ENCODE measurements around the gene OR6Y1.

Gene OR6Y1

DNA sequence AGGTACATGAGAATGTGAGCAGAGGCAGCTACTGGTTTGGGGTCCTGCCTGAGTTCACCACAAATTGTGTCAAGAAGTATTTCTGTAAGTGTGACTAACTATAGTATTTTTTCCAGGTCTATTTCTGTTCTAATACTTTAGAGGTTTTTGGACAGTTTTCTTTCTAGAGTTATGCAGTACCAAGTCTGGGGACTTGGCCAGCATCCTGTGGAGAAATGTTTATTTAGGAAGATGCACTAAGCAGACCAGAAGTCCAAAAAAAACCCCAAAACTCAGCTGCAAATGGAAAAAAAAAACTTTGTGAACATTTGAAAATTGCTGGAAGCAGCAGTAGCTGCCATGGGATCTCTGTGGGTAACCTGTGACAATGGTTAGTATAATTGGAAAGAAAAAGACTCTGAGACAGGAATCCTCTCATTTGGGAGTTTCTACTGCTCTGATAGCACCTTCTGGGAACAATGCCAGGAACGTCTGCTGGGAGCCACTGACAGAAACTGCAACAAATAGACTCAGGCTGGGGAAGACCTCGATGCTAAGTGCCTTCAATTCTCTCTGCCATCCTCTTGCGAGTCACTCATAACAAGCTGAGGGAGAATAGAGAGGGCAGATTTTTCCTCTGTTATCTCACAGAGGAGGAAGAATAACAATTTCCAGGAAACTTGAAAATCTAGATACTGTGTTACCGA lies 44.6 kb downstream of the OR6Y1 start:
- Histone ChIP-seq H2BK12ac (ENCODE audit: low read length in 2 of 2) (no peak overlapping the region), H2AFZ (ENCODE audit: low read depth, low read length) (no peak overlapping the region), H3K14ac (ENCODE audit: low read length in 2 of 2) (no peak overlapping the region), H3K4me3 (ENCODE audit: insufficient read depth in 1 of 2, low read depth in 1 of 2, low read length in 2 of 2) (no peak overlapping the region), H3K4me2 (ENCODE audit: low read length, poor library complexity, severe bottlenecking) (no peak overlapping the region), H2AK5ac (ENCODE audit: low read length, severe bottlenecking) (no peak overlapping the region), H3K23ac (ENCODE audit: low read length in 2 of 2) (no peak overlapping the region), H3K9me3 (ENCODE audit: control insufficient read depth, low read length) (no peaks in the 10 kb centered on the region), H4K8ac (ENCODE audit: low read length) (no peak overlapping the region), H4K91ac (ENCODE audit: low read length) (no peak overlapping the region), H2BK120ac (ENCODE audit: low read depth, low read length) (no peak overlapping the region), H3K36me3 (ENCODE audit: control insufficient read depth in 1 of 2, insufficient read depth in 2 of 2, low read depth in 1 of 2, low read length in 2 of 2) (no peaks in the 10 kb centered on the region), H2BK15ac (ENCODE audit: low read depth, poor library complexity, severe bottlenecking) (no peak overlapping the region), H3K4ac (ENCODE audit: low read depth in 1 of 2, low read length in 2 of 2) (no peak overlapping the region), H3K27ac (ENCODE audit: low read length, poor library complexity, severe bottlenecking) (no peak overlapping the region), H3K27me3 (ENCODE audit: control insufficient read depth in 1 of 2, insufficient read depth in 1 of 2, low read length in 2 of 2) (peaks cover 0 to under 1% of the 10 kb centered on the region in 2 experiments), H3K18ac (ENCODE audit: low read depth in 1 of 2, low read length in 2 of 2) (no peak overlapping the region), H3K4me1 (ENCODE audit: control insufficient read depth, insufficient read depth, low read depth, low read length) (no peaks in the 10 kb centered on the region), H2BK5ac (ENCODE audit: low read depth, low read length, poor library complexity, severe bottlenecking) (no peak overlapping the region), H3K9ac (ENCODE audit: low read length) (no peak overlapping the region), H3K79me1 (replicated peaks; ENCODE audit: low read length, poor library complexity, severe bottlenecking) (no peaks in the 10 kb centered on the region)
- WGBS = 34% methylated on average over 2 of the region's 4 CpGs
- DNase-seq = no peak

DNA sequence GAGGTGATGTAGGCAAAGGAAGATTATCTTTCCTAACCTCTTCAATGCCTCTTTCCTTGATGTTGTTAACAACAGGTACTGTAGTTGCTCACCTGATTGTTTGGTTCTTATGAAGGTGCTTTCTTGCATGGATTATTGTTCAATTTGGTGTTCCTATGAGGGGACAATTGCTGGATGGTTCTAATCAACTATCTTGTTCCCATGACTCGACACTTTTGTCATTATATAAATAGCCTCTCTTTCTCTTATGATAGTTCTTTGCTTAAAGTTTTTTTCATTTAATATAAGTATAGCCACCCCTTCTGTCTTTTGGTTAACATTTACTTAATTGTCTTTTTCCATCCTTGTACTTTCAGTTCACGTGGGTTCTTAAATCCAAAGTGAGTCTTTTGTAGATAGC lies 46.7 kb downstream of the OR6Y1 start:
- H3K14ac ChIP-seq (ENCODE audit: low read length in 2 of 2) = no peak overlapping the region
- H2AFZ ChIP-seq (ENCODE audit: low read depth, low read length) = no peak overlapping the region
- H2BK5ac ChIP-seq (ENCODE audit: low read depth, low read length, poor library complexity, severe bottlenecking) = no peak overlapping the region
- WGBS = no CpG with 5 or more reads among the region's 2 CpGs
- peaks cover 0 to 5% of the 10 kb centered on the region in 2 experiments for H3K27me3 ChIP-seq (ENCODE audit: control insufficient read depth in 1 of 2, insufficient read depth in 1 of 2, low read length in 2 of 2)
- H4K91ac ChIP-seq (ENCODE audit: low read length) = no peak overlapping the region
- no peaks in the 10 kb centered on the region for H3K79me1 ChIP-seq (replicated peaks; ENCODE audit: low read length, poor library complexity, severe bottlenecking)
- no peak overlapping the region for H3K18ac ChIP-seq (ENCODE audit: low read depth in 1 of 2, low read length in 2 of 2)
- no peaks in the 10 kb centered on the region for H3K9me3 ChIP-seq (ENCODE audit: control insufficient read depth, low read length)
- no peak overlapping the region for H2AK5ac ChIP-seq (ENCODE audit: low read length, severe bottlenecking)
- no peak overlapping the region for H3K4ac ChIP-seq (ENCODE audit: low read depth in 1 of 2, low read length in 2 of 2)
- no peak overlapping the region for H2BK12ac ChIP-seq (ENCODE audit: low read length in 2 of 2)
- H3K9ac ChIP-seq (ENCODE audit: low read length) = no peak overlapping the region
- H3K4me1 ChIP-seq (ENCODE audit: control insufficient read depth, insufficient read depth, low read depth, low read length) = no peaks in the 10 kb centered on the region
- H3K4me3 ChIP-seq (ENCODE audit: insufficient read depth in 1 of 2, low read depth in 1 of 2, low read length in 2 of 2) = no peak overlapping the region
- H3K4me2 ChIP-seq (ENCODE audit: low read length, poor library complexity, severe bottlenecking) = no peak overlapping the region
- H3K23ac ChIP-seq (ENCODE audit: low read length in 2 of 2) = no peak overlapping the region
- H3K27ac ChIP-seq (ENCODE audit: low read length, poor library complexity, severe bottlenecking) = no peak overlapping the region
- no peak overlapping the region for H2BK120ac ChIP-seq (ENCODE audit: low read depth, low read length)
- no peak overlapping the region for H2BK15ac ChIP-seq (ENCODE audit: low read depth, poor library complexity, severe bottlenecking)
- no peak overlapping the region for H4K8ac ChIP-seq (ENCODE audit: low read length)
- DNase-seq = no peak
- H3K36me3 ChIP-seq (ENCODE audit: control insufficient read depth in 1 of 2, insufficient read depth in 2 of 2, low read depth in 1 of 2, low read length in 2 of 2) = no peaks in the 10 kb centered on the region

DNA sequence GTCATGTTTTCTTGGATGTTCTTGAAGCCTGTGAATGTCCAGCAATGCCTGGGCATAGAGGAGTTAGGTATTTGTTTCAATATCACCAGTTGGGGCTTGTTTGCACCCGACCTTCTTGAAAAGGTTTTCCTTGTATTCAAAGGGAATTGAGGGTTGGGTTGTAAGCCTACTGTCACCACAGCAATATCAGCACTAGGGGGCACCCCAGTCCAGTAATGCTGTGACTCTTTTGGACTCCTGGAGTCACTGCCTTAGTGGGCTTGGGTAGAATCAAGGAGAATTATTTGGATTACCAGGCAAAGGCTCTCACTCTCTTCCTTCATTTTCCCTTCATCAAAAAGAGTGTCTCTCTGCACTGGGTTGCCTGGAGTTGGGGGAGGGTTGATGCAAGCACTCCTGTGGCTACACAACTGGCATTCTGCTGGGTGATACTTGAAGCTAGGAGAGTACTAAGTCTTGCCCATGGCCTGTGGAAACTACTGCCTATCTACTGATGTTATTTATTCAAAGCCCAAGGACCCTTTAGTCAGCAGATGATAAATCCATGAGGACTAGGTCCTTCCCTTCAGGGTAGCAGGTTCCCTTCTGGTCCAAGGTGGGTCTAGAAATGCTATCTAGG lies 47.7 kb downstream of the OR6Y1 start:
- Histone ChIP-seq H4K91ac (ENCODE audit: low read length) (no peak overlapping the region), H4K8ac (ENCODE audit: low read length) (no peak overlapping the region), H3K18ac (ENCODE audit: low read depth in 1 of 2, low read length in 2 of 2) (no peak overlapping the region), H2AK5ac (ENCODE audit: low read length, severe bottlenecking) (no peak overlapping the region), H2BK120ac (ENCODE audit: low read depth, low read length) (no peak overlapping the region), H3K14ac (ENCODE audit: low read length in 2 of 2) (no peak overlapping the region), H2AFZ (ENCODE audit: low read depth, low read length) (no peak overlapping the region), H3K9ac (ENCODE audit: low read length) (no peak overlapping the region), H2BK5ac (ENCODE audit: low read depth, low read length, poor library complexity, severe bottlenecking) (no peak overlapping the region), H3K4me1 (ENCODE audit: control insufficient read depth, insufficient read depth, low read depth, low read length) (no peaks in the 10 kb centered on the region), H2BK15ac (ENCODE audit: low read depth, poor library complexity, severe bottlenecking) (no peak overlapping the region), H3K36me3 (ENCODE audit: control insufficient read depth in 1 of 2, insufficient read depth in 2 of 2, low read depth in 1 of 2, low read length in 2 of 2) (no peaks in the 10 kb centered on the region), H3K4me3 (ENCODE audit: insufficient read depth in 1 of 2, low read depth in 1 of 2, low read length in 2 of 2) (no peak overlapping the region), H3K4ac (ENCODE audit: low read depth in 1 of 2, low read length in 2 of 2) (no peak overlapping the region), H3K27me3 (ENCODE audit: control insufficient read depth in 1 of 2, insufficient read depth in 1 of 2, low read length in 2 of 2) (peaks cover 0 to 5% of the 10 kb centered on the region in 2 experiments), H3K4me2 (ENCODE audit: low read length, poor library complexity, severe bottlenecking) (no peak overlapping the region), H3K23ac (ENCODE audit: low read length in 2 of 2) (no peak overlapping the region), H3K79me1 (replicated peaks; ENCODE audit: low read length, poor library complexity, severe bottlenecking) (no peaks in the 10 kb centered on the region), H2BK12ac (ENCODE audit: low read length in 2 of 2) (no peak overlapping the region), H3K27ac (ENCODE audit: low read length, poor library complexity, severe bottlenecking) (no peak overlapping the region), H3K9me3 (ENCODE audit: control insufficient read depth, low read length) (no peaks in the 10 kb centered on the region)
- DNase-seq = peak; percentile 23
- WGBS = 62% methylated on average over 1 of the region's 1 CpG

DNA sequence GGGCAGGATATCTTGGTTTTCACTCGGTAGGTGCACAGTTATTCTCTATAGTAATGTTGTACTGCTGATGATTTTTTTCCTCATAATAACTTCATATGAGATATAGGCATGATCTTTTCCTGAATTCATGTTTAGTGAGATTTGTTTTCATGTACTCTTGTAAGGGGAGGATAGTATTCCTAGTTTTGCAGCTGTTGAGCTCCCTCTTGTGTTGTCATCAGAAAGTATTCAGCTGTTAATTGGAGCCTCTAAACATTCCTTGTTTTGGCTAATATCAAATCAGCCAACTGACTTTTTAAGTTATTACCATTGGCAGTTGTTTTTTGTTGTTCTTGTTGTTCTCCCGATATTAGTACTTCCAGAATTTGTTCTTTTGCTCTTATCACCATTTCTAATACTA lies 57.8 kb downstream of the OR6Y1 start:
- WGBS = no CpG with 5 or more reads among the region's 2 CpGs
- H2BK5ac ChIP-seq (ENCODE audit: low read depth, low read length, poor library complexity, severe bottlenecking) = no peak overlapping the region
- DNase-seq = peak; percentile 3
- H3K79me1 ChIP-seq (replicated peaks; ENCODE audit: low read length, poor library complexity, severe bottlenecking) = no peaks in the 10 kb centered on the region
- no peaks in the 10 kb centered on the region for H3K36me3 ChIP-seq (ENCODE audit: control insufficient read depth in 1 of 2, insufficient read depth in 2 of 2, low read depth in 1 of 2, low read length in 2 of 2)
- no peak overlapping the region for H2BK15ac ChIP-seq (ENCODE audit: low read depth, poor library complexity, severe bottlenecking)
- H3K9ac ChIP-seq (ENCODE audit: low read length) = no peak overlapping the region
- no peak overlapping the region for H3K4me3 ChIP-seq (ENCODE audit: insufficient read depth in 1 of 2, low read depth in 1 of 2, low read length in 2 of 2)
- no peak overlapping the region for H2BK12ac ChIP-seq (ENCODE audit: low read length in 2 of 2)
- H3K4me2 ChIP-seq (ENCODE audit: low read length, poor library complexity, severe bottlenecking) = no peak overlapping the region
- H2BK120ac ChIP-seq (ENCODE audit: low read depth, low read length) = no peak overlapping the region
- H3K4ac ChIP-seq (ENCODE audit: low read depth in 1 of 2, low read length in 2 of 2) = no peak overlapping the region
- no peak overlapping the region for H3K27ac ChIP-seq (ENCODE audit: low read length, poor library complexity, severe bottlenecking)
- H3K14ac ChIP-seq (ENCODE audit: low read length in 2 of 2) = no peak overlapping the region
- no peak overlapping the region for H4K8ac ChIP-seq (ENCODE audit: low read length)
- H3K9me3 ChIP-seq (ENCODE audit: control insufficient read depth, low read length) = no peaks in the 10 kb centered on the region
- H3K18ac ChIP-seq (ENCODE audit: low read depth in 1 of 2, low read length in 2 of 2) = no peak overlapping the region
- H3K23ac ChIP-seq (ENCODE audit: low read length in 2 of 2) = no peak overlapping the region
- H2AK5ac ChIP-seq (ENCODE audit: low read length, severe bottlenecking) = no peak overlapping the region
- H2AFZ ChIP-seq (ENCODE audit: low read depth, low read length) = no peak overlapping the region
- H3K4me1 ChIP-seq (ENCODE audit: control insufficient read depth, insufficient read depth, low read depth, low read length) = no peaks in the 10 kb centered on the region
- no peak overlapping the region for H4K91ac ChIP-seq (ENCODE audit: low read length)
- no peaks in the 10 kb centered on the region for H3K27me3 ChIP-seq (ENCODE audit: control insufficient read depth in 1 of 2, insufficient read depth in 1 of 2, low read length in 2 of 2)

Data from mesenchymal stem cell (in vitro differentiated cells and primary cell).